Fibroblast of skin of right quadriceps (primary cell): ENCODE measurements around the gene SNHG17.
"Not testable (repeated sequence)": the region's sequence is repeated elsewhere in the genome, so short reads cannot be mapped to it uniquely, and the experiment has no call there.

Source experiments
- DNase-seq: peaks from one replicate; pipeline ENCODE4 v3.0.0-alpha.2; 2013

Gene SNHG17

DNA sequence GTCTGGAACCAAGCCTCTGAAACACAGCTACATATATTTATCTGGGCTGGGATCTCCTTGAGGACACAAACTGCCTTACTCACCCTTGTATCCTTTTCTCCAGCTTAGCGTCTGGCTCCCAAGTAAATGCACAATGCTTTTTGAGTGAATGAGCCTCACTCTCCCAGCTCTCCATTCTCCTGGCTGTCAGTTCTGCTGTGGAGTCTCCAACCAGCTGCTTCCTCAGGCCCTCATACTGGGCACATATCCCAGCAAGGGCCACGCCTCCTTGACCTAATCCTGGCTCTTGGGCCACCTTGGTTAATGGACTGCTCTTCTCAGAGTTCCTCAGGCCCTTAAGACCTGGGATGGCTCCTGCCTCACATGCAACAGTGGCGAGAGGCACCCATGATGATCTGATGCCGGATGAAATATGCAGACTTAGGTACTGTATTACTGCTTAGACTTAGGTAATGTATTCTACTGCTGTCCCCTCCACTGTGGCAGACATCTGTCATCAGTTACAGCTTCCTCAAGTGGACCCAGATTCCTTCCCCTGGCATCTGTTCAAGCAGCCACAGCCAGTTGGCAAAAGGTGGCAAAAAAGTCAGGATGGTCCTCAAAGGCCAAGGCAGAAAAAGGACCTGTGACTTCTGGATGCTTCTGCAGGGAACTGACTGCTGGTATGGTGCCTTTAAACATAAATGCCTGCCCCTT, 16.5 kb downstream of the SNHG17 start:
- no peak for DNase-seq

DNA sequence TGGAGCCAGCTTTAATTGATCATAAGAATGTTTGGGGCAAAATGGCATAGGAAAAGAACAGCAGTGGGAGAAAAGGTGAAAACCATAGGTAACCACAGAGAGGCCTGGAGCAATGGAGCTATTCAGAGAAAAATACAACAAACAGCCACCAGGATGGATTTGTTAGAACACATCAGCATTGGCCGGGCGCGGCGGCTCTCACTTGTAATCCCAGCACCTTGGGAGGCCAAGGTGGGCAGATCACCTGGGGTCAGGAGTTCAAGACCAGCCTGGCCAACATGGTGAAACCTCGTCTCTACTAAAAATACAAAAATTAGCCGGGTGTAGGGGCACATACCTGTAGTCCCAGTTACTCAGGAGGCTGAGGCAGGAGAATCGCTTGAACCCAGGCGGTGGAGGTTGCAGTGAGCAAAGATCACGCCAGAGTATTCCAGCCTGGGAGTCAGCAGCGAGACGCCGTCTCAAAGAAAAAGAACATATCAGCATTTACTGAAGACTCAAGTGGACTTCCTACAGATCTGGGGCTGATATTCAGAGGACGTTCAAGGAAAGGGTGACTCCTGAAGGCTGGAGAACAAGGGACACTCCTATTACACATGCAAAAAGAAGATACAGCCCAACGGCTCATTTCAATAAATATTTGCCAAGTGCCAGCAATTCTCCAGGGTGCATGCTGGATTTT, 20.2 kb downstream of the SNHG17 start:
- no peak for DNase-seq

DNA sequence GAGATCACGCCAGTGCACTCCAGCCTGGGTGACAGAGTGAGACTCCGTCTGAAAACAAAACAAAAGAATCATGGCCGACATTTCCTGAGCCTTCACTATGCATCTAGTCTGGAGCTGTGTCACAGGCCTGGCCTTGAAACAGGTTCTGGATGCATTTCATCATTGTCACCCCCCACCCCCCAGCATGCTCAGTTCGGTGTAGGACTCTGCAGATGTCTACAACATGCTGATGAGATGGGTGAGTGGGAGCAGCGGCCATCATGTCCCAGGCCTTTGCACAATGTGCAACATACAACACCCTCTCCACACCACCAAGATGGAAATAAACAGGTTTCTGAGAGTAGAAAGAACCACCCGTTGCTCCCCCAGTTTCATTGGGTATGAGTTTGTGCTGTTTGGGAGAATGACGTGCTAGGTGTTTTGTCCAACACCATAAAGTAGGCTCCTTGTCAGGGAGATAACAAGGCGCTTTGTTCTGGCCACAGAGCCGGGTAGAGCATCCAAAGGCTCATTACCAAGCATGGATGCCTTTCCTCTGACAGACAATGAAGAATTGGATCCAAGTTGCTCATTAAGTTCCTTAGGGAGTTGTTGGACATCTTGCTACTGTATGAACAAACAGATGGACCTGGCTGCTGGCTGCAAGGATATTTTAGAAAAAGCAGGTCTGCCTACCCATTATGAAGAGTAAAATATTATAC, 22.1 kb downstream of the SNHG17 start:
- DNase-seq = peak; percentile 5

DNA sequence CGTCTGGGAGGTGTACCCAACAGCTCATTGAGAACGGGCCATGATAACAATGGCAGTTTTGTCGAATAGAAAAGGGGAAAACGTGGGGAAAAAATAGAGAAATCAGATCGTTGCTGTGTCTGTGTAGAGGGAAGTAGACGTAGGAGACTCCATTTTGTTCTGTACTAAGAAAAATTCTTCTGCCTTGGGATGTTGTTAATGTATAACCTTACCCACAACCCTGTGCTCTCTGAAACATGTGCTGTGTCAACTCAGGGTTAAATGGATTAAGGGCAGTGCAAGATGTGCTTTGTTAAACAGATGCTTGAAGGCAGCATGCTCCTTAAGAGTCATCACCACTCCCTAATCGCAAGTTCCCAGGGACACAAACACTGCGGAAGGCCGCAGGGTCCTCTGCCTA, 27.3 kb downstream of the SNHG17 start:
- DNase-seq = not testable (repeated sequence)

DNA sequence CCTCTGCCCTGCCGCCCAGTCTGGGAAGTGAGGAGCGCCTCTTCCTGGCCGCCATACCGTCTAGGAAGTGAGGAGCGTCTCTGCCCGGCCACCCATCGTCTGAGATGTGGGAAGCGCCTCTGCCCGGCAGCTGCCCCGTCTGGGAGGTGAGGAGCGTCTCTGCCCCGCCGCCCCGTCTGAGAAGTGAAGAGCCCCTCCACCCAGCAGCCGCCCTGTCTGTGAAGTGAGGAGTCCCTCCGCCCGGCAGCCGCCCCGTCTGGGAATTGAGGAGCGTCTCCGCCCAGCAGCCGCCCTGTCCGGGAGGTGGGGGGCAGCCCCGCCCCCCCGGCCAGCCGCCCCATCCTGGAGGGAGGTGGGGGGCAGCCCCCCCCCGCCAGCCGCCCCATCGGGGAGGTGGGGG, 27.8 kb downstream of the SNHG17 start:
- no peak for DNase-seq

DNA sequence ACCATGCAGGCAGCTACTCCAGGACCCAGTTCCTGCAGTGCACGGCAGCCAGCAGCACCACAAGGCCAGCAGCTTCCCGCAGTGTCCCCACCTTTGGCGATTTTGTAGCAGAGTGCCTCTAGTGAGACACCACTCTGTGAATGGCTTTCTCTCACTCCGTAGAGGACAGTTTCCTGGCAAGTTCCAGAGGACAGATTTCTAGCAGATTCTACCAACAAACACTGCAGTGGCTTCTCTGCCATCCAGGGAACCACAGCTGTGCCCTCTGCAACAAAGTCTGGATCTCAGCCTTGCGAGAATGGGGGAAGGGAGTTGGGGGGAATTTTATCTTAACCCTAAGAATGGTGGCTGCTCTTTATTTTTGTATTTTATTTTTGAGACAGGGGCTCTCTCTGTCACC, 28.7 kb downstream of the SNHG17 start:
- DNase-seq = no peak

DNA sequence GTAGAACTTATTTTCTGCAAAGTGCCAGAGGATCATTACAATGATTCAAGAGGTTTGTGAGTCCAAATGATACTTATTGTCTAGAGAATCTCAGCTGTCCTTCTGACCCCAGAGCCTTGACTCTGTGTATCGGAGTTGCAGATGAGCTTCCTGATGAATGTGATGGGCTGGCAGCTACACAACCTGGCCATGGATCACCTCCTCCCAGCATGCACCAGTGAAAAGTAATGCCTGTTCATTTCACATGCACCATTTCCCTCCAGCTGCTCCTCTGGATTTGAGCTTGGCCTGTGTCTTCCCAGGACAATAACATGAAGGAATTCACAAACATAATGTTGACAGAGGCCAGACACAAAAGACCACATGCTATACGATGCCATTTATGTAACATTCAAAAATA, 30.0 kb downstream of the SNHG17 start:
- DNase-seq = no peak

DNA sequence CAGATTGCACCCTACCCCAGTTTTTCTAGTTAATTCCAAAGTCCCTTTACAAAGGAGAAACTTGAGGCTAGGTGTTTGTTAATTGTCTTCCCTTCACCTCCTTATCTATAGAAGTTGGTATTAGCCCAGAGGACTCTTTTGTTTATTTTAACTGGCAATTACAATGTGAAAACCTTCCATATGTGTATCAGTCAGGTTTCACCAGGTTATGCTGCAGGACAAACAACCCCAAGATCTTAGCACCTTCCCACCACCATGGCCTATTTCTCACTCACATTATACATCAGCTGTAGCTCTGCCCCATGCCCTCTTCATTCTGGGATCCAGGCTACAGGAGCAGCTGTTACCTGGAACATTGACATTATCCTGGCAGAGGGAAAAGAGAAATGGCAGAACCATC, 31.1 kb downstream of the SNHG17 start:
- no peak for DNase-seq

DNA sequence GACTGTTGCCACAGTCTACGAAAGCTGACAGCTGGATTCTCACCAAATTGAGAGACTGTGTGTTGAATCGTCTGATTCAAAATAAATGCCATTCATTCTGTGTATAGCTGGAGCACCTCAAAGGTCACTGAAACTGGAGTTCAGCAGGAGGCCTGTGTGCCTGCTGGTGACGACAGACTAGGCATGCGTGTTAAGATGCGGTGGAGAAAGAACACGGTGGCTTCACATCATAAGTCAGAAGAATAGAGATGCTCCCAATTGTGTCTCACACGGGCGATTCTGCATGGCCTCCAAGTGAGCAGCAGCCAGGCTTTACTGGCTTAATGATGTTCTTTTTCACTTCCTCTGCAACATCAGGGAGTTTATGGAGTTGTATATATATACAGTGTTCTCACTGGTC, 32.3 kb downstream of the SNHG17 start:
- no peak for DNase-seq

DNA sequence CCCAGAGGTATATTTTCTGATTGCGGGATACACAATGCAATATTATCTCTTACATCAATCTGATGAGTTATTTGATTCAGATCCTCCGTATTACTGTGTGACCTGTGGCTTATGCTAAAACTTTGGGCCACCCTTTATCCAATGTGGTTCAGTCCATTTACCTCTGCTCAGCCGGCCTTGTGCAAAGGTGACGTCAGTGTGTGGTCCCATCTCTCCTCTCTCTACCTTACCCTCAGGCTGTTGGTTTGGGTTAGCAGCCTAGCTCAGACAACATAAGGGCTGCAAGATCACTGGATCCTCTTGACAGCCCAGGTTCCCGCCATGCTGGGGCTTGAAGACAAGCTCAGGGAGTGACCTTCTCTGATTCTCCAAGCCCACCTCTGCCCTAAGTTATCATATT, 33.0 kb downstream of the SNHG17 start:
- DNase-seq = no peak

DNA sequence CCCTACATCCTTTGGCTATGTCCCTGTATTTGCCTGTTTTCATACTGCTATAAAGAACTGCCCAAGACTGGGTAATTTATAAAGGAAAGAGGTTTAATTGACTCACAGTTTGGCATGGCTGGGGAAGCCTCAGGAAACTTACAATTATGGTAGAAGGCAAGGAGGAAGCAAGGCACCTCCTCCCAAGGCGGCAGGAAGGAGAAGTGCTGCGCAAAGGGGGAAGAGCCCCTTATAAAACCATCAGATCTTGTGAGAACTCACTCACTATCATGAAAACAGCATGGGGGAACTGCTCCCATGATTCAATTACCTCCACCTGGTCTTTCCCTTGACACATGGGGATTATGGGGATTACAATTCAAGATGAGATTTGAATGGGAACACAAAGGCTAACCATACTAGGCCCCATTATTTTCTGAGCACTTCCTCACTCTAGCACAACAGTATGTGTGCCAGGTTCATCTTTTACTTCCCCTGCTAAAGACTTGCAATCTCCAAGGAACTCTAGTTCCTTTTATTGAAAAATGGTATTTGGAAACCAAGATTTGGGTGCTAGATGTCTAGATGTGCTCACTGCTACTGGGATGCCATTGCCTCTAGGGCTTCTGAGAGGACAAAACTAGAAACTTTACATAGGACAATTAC, 39.3 kb downstream of the SNHG17 start:
- DNase-seq = not testable (repeated sequence)

DNA sequence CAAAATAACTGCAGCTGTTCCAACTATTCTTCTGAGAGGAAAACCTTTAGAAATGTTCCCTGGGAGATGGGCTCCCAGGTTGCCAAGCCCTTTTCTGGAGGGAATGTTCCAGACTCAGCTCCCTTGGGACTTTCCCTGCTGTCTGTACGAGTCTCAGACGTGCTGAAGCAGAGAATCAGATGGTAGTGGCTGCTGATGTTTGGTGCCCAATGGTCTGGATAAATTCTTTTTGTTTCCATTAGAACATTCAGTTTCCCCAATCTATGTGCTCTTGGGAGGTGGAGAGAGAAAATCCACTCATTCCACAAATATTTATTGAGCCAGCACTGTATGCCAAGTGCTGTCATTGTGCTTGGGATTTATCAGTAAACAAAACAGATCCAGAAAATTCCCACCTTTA, 40.0 kb downstream of the SNHG17 start:
- no peak for DNase-seq

DNA sequence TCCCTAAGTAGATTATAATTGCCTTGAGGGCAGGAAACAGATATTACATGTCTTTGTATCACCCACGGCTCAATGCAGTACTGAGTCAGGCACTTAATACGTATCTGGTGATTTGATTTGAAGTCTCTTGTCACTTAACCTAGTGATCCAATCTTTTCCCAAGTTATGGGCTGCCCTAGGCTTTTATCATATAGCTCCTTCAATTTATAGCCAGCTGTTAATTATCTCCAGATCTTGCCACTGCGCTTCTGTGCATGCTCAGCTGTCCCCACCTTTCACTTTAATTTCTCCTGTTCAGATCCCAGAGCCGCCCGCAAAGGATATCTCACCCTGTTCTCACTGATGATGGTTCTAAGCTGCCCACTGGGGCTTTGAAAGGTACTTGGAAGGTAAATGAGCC, 41.9 kb downstream of the SNHG17 start:
- no peak for DNase-seq

DNA sequence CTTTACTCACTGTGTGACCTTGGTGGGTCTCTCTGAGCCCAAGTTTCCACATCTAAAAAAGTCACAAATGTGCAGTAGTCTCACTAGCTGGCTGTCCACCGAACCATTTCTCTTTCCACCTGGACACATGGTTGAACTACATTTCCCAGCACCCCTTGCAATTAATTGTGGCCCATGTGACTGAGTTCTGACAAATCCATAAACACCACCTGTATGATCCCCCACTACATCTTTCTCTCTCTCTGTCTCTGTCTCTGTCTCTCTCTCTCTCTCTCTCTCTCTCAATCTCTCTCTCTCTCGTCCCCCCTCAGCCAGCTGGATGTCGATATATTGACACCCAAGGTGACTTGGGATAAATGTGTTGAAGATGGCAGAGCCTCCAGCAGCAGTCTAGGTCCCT, 42.8 kb downstream of the SNHG17 start:
- DNase-seq = no peak

DNA sequence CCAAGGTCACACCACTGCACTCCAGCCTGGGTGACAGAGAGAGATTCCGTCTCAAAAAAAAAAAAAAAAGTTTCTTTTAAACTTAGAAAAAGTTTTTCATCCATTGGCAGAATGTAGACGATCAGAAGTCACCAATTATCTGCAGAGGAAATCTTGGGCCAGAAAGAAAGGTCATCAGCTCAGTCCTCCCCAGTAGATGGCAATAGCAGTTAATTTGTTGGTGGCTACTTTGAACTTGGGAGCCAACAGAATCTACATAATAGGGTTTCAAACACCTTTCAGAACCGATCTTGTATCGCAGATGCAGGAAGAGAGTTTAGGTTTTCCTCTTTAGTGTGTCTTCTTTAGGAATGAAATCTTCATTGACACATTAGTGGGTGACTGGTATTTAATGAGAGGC, 47.2 kb downstream of the SNHG17 start:
- DNase-seq = no peak

DNA sequence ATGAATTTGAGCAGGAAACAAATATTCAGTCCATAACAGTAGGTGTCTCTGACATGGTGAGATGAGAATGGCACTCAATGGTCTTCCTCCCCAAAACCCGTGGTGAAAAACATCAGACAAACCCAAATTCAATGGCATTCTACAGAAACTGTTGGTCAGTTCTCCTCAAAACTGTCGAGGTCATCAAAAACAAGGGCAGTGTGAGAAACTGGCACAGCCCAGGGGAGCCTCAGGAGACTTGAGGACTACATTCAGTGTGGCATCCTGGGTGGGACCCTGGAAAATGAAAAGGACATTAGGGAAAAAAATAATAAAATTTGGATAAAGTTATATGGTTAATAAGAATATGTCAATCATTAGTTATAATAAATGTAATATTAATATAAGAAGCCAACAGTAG, 48.3 kb downstream of the SNHG17 start:
- DNase-seq = no peak

DNA sequence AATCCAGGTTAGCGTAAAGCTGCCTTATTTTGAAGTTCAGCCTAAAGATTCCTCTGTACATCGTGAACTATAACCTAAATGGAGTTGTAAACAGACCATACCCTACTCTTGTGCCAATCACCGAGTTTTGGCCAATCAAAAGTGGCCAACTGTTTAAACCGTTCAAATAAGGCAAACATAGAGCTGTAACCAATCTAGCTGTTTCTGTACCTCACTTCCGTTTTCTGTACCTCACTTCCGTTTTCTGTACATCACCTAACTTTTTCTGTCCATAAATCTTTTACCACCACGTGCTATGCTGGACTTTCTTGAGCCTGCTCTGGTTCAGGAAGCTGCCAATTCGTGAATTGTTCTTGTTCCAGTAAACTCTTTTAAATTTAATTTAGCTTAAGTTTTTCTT, 49.1 kb downstream of the SNHG17 start:
- DNase-seq = no peak

DNA sequence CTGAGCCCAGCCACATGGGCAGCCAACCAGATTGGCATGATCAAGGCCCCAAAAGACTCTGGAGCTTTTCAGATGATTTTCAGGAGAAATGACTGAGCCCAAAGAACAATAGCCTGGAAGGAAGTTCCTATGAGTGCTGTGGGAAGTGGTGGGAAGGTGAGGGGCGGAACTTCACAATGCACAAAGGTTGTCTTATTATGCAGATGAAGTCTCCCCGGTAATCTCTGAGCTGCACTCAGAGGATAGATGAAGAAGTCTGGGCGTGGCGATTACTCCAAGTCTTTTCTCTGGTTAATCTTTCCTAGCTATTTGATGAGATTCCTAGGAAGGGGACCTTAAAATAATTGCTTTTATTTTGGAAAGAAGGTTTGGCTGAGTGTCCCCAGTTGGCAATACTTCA, 52.0 kb downstream of the SNHG17 start:
- DNase-seq = no peak

DNA sequence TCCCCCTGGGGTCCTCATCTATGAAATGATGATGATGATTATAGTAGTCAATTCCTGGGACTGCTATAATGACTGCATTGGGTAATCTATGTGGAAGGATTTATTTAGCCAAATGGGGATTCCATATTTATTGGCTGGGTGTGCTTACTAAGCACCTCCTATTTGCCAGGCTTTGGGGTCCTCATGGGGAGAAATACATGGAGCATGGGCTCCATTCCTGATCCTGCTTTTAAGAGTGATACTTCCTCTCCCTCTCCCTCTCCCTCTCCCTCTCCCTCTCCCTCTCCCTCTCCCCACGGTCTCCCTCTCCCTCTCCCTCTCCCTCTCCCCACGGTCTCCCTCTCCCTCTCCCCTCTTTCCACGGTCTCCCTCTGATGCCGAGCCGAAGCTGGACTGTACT, 57.3 kb downstream of the SNHG17 start:
- DNase-seq = not testable (repeated sequence)

DNA sequence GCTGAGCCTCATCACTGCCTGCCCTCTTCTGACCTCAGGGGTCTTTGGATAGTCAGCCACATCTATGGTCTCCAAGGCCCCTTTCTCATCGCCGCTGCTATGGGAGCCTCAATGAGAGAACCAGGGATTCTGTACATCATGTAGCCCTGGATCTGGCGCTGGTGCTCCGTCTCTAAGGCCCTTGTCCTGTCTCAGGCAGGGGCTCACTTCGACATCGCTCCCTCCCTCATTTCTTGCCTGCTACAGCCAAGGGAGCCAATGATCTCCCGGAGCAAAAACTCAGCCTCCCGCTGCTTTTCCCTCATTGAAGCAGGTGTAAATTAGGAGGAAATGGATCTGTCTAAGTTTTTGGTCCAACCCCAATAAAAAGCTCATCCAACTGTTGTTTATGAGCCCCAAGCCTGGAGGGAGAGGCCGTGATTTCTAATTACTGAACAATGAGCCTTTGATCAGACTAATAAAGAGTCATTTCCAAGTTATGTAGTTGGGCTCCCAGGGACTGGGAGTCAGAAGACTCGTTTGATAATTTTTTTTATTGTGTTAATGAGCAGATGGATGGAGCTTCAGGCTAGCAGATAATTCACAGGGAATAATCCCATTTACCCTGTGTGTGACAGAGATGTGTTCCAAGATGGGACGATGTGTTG, 58.0 kb downstream of the SNHG17 start:
- no peak for DNase-seq

DNA sequence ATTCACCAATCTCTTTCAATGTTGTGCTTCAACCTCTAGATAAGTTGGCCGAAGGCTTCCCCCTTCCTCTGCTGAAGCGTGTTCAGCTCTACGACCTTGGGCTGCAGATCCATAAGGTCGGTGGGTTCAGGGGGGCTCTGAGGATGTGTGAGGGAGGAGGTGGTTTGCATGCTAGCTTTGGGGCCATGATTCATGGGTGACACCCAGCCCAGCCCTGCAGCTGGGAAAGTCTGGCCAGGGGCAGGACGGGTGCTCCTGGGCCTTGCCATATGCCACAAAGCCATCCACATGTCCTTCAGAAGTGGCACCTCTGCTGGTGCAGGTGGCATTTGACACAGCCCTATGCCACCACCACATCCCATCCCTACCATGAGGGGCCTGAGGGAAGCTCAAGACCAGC, 61.2 kb downstream of the SNHG17 start:
- DNase-seq = no peak

DNA sequence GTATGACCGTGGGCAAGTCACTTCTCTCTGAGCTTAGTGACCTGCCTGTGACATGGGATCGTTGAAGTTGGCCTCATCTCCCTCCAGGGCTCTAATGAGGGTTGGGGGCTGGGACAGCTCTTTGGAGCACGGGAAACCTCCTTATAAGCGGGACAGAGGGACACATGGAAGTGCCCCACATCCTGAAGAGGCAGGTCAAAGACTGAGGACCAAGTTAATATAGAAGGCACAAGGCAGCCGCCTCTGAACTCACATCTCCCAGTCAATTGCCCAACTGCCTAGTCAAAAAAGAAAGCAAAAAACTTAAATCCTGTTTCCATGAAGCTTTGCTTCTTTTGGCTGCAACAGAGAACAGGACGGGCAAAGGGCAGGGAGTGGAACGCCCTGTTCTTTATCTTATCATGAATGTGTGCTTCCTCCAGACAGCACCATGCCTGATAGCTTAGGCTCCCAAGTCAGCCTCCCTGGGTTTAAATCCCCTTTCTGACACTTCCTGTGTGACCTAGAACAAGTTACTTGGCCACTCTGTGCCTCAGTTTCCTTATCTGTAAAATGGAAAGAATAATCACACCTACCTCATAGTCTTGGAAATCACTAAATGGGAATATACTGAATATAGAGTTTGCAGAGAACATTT, 61.8 kb downstream of the SNHG17 start:
- no peak for DNase-seq

DNA sequence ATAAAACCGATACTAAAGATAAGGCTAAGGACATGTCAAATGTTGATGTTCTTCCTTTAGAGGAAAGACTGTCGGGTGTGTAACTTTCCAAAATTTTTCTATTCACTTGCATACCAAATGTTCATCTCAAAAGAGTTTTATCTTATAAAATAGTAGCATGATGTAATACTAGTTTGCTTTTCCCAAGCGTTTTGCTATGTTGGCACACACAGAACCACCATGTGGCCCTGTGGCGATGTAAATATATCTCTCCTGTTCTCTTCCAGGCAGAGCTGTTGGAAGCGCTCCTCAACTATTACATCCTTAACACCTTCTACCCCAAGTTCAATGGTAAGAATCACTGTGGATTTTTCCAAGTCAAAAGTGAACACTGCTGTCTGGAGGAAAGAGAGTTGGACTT, 62.3 kb downstream of the SNHG17 start:
- DNase-seq = no peak
